ENCODE results near the gene OSBPL8. TPM values are rescaled to one million over a fixed set of nuclear protein-coding genes. Genes with fewer than 3 reads are reported as not detected.

Gene OSBPL8
- total RNA-seq, 1 experiment from 2014 or later, result 81.7 TPM

DNA sequence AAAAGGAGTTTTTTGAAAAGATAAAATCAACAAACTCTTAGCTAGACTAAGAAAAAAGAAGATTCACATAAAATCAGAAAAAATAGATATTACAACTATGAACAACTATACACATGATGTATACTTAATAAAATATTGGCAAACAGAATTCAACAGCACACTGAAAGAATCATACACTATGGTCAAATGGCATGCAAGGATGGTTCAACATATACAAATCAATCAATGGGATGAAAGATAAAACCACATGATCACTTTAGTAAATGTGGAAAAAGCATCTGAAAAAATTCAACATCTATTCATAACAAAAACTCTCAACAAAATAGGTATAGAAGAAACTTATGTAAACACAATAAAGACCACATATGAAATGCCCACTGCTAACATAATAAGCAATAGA, 126.8 kb downstream of the OSBPL8 start:
- Mint-ChIP-seq H3K36me3 (peaks cover 15% of the 10 kb centered on the region), H3K27ac (no peak overlapping the region), H3K9me3 (peaks cover 27% of the 10 kb centered on the region), H3K27me3 (ENCODE audit: low read depth) (no peaks in the 10 kb centered on the region), H3K4me3 (no peak overlapping the region), H3K4me1 (peaks cover 14% of the 10 kb centered on the region)
- TF ChIP-seq, protein P1, sequence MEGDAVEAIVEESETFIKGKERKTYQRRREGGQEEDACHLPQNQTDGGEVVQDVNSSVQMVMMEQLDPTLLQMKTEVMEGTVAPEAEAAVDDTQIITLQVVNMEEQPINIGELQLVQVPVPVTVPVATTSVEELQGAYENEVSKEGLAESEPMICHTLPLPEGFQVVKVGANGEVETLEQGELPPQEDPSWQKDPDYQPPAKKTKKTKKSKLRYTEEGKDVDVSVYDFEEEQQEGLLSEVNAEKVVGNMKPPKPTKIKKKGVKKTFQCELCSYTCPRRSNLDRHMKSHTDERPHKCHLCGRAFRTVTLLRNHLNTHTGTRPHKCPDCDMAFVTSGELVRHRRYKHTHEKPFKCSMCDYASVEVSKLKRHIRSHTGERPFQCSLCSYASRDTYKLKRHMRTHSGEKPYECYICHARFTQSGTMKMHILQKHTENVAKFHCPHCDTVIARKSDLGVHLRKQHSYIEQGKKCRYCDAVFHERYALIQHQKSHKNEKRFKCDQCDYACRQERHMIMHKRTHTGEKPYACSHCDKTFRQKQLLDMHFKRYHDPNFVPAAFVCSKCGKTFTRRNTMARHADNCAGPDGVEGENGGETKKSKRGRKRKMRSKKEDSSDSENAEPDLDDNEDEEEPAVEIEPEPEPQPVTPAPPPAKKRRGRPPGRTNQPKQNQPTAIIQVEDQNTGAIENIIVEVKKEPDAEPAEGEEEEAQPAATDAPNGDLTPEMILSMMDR (IDR thresholded peaks at IDR 0.05), result no peak
- DNase-seq (ENCODE audit: low spot score) (no peak), ATAC-seq (no peak)
- CTCF ChIA-PET, result no interaction called here
- POLR2A ChIA-PET, result no interaction called here

DNA sequence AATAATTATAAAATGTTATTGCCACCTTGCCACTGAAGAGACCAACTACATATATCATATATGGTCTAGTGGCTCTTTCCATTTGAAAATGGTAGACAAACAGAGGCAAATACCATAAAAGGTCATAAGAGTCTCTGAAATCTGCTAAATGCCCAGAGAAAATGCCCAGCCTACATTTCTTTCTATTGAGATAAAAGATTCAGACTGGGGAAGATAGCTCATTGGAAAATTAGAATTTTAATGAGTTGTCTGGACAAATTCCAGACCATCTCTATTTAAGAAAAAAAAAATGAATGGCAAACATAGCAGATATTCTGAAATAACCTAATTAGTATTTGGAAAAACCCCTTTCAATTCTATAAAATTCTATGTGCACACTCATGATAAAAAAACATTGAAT, 131.5 kb downstream of the OSBPL8 start:
- Mint-ChIP-seq H3K4me1 (peaks cover 5% of the 10 kb centered on the region), H3K9me3 (peaks cover 35% of the 10 kb centered on the region), H3K27ac (no peak overlapping the region), H3K36me3 (peaks cover 25% of the 10 kb centered on the region), H3K27me3 (ENCODE audit: low read depth) (no peaks in the 10 kb centered on the region), H3K4me3 (no peak overlapping the region)
- no peak for ATAC-seq
- no peak for TF ChIP-seq ATF1 (CRISPR knock-in tag; IDR thresholded peaks at IDR 0.05)
- TF ChIP-seq ZBTB21 (CRISPR knock-in tag; IDR thresholded peaks at IDR 0.05; ENCODE audit: borderline replicate concordance), result no peak
- TF ChIP-seq FOXK1 (CRISPR knock-in tag; IDR thresholded peaks at IDR 0.05), result no peak
- TF ChIP-seq, protein P2, sequence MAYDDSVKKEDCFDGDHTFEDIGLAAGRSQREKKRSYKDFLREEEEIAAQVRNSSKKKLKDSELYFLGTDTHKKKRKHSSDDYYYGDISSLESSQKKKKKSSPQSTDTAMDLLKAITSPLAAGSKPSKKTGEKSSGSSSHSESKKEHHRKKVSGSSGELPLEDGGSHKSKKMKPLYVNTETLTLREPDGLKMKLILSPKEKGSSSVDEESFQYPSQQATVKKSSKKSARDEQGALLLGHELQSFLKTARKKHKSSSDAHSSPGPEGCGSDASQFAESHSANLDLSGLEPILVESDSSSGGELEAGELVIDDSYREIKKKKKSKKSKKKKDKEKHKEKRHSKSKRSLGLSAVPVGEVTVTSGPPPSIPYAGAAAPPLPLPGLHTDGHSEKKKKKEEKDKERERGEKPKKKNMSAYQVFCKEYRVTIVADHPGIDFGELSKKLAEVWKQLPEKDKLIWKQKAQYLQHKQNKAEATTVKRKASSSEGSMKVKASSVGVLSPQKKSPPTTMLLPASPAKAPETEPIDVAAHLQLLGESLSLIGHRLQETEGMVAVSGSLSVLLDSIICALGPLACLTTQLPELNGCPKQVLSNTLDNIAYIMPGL (CRISPR knock-in tag; IDR thresholded peaks at IDR 0.05), result no peak
- TF ChIP-seq FOXP4 (CRISPR knock-in tag; IDR thresholded peaks at IDR 0.05), result no peak
- TF ChIP-seq ZNF416 (CRISPR knock-in tag; IDR thresholded peaks at IDR 0.05), result no peak
- no peak for TF ChIP-seq ZNF219 (CRISPR knock-in tag; IDR thresholded peaks at IDR 0.05; ENCODE audit: borderline replicate concordance)
- TF ChIP-seq USF2 (CRISPR knock-in tag; IDR thresholded peaks at IDR 0.05), result no peak
- TF ChIP-seq FOXJ3 (CRISPR knock-in tag; IDR thresholded peaks at IDR 0.05; ENCODE audit: borderline replicate concordance), result no peak
- TF ChIP-seq CREM (CRISPR knock-in tag; IDR thresholded peaks at IDR 0.05), result no peak
- ChIA-PET CTCF (no interaction called here), POLR2A (no interaction called here)
- DNase-seq (ENCODE audit: low spot score), result no peak

- H3K27ac Mint-ChIP-seq, result no peak overlapping the region
- H3K27me3 Mint-ChIP-seq (ENCODE audit: low read depth), result no peaks in the 10 kb centered on the region
- TF ChIP-seq MAX (CRISPR knock-in tag; IDR thresholded peaks at IDR 0.05) (no peak), FOXJ3 (CRISPR knock-in tag; IDR thresholded peaks at IDR 0.05; ENCODE audit: borderline replicate concordance) (no peak), ZNF263 (CRISPR knock-in tag; IDR thresholded peaks at IDR 0.05; ENCODE audit: low read depth) (no peak), SP1 (CRISPR knock-in tag; conservative IDR thresholded peaks at IDR 0.05) (no peak), JAZF1 (CRISPR knock-in tag; IDR thresholded peaks at IDR 0.05) (no peak), ZBTB21 (CRISPR knock-in tag; IDR thresholded peaks at IDR 0.05; ENCODE audit: borderline replicate concordance) (no peak), ELF4 (CRISPR knock-in tag; IDR thresholded peaks at IDR 0.05; ENCODE audit: low read depth) (no peak), ZNF671 (CRISPR knock-in tag; IDR thresholded peaks at IDR 0.05) (no peak), GABPB1 (CRISPR knock-in tag; IDR thresholded peaks at IDR 0.05) (no peak), NR3C1 (CRISPR knock-in tag; conservative IDR thresholded peaks at IDR 0.05; ENCODE audit: low read depth) (no peak), RORB (CRISPR knock-in tag; IDR thresholded peaks at IDR 0.05) (no peak)
- TF ChIP-seq, protein P2 (CRISPR knock-in tag; IDR thresholded peaks at IDR 0.05), result no peak
- TF ChIP-seq, protein P3, sequence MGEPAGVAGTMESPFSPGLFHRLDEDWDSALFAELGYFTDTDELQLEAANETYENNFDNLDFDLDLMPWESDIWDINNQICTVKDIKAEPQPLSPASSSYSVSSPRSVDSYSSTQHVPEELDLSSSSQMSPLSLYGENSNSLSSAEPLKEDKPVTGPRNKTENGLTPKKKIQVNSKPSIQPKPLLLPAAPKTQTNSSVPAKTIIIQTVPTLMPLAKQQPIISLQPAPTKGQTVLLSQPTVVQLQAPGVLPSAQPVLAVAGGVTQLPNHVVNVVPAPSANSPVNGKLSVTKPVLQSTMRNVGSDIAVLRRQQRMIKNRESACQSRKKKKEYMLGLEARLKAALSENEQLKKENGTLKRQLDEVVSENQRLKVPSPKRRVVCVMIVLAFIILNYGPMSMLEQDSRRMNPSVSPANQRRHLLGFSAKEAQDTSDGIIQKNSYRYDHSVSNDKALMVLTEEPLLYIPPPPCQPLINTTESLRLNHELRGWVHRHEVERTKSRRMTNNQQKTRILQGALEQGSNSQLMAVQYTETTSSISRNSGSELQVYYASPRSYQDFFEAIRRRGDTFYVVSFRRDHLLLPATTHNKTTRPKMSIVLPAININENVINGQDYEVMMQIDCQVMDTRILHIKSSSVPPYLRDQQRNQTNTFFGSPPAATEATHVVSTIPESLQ (CRISPR knock-in tag; IDR thresholded peaks at IDR 0.05), result no peak
Measured at GRCh38 chr12:76426160-76426559, 133.4 kb downstream of the OSBPL8 start.

More at GRCh38 chr12:76426160-76426559, 133.4 kb downstream of the OSBPL8 start:
- Mint-ChIP-seq H3K4me1 (peaks cover 14% of the 10 kb centered on the region), H3K36me3 (peaks cover 18% of the 10 kb centered on the region), H3K9me3 (peaks cover 27% of the 10 kb centered on the region), H3K4me3 (no peak overlapping the region)
- ATAC-seq (no peak), DNase-seq (ENCODE audit: low spot score) (no peak)
- POLR2A ChIA-PET, result no interaction called here
- CTCF ChIA-PET, result no interaction called here

Data from WTC11 (cell line).